ENCODE measurements around the gene FMOD.
"Not testable (repeated sequence)": the region's sequence is repeated elsewhere in the genome, so short reads cannot be mapped to it uniquely, and the experiment has no call there.

The FMOD gene

GRCh38 chr1:203304919-203305808 is 45.8 kb downstream of the FMOD start, which contains the start of gene BTG2:
TSS of gene BTG2 (plus strand) at chr1:203305519. CDS start at chr1:203305607, 88 bp downstream.
- peak; percentile 89 to 92 for DNase-seq

GRCh38 chr1:203304391-203304918 is 46.5 kb downstream of the FMOD start:
- DNase-seq = no peak

- DNase-seq = no peak
Observed at GRCh38 chr1:203302894-203303293, 48.0 kb downstream of the FMOD start.

- DNase-seq = no peak
Observed at GRCh38 chr1:203302456-203302855, 48.5 kb downstream of the FMOD start.

- DNase-seq = no peak
Observed at GRCh38 chr1:203301331-203301668, 49.6 kb downstream of the FMOD start.

GRCh38 chr1:203300441-203301330 is 50.2 kb downstream of the FMOD start:
- no peak for DNase-seq

GRCh38 chr1:203299719-203300429 is 51.0 kb downstream of the FMOD start:
- DNase-seq = not testable (repeated sequence)

GRCh38 chr1:203299169-203299568 is 51.8 kb downstream of the FMOD start:
- DNase-seq = no peak

GRCh38 chr1:203296460-203297073 is 54.4 kb downstream of the FMOD start:
- DNase-seq = no peak

- DNase-seq = no peak
Observed at GRCh38 chr1:203295796-203296195, 55.1 kb downstream of the FMOD start.

- DNase-seq = no peak
Observed at GRCh38 chr1:203291201-203292096, 59.5 kb downstream of the FMOD start.
